CD4-positive, alpha-beta T cell (primary cell): ENCODE data around the gene WDR27. TPM values are rescaled to one million over a fixed set of nuclear protein-coding genes. Genes with fewer than 3 reads are reported as not detected.

Experiments used
- ATAC-seq: fragments of 200-7000 bp; cut with Tn5 transposase; one replicate; pipeline ENCODE4 v1.10.0; 2022; ENCODE audit warnings: mild to moderate bottlenecking; ENCODE audit not compliant: poor library complexity
- CTCF ChIA-PET: fragments of 350-600 bp; sonication (Branson Sonifier 250); formaldehyde crosslinking; loops from one replicate; lab custom pipeline; 2021; ENCODE audit warnings: antibody characterized with exemption, inconsistent platforms; lab: Charles Lee
- POLR2A ChIA-PET: fragments of 350-600 bp; sonication (Branson Sonifier 250); formaldehyde crosslinking; loops from one replicate; lab custom pipeline; 2021; ENCODE audit warnings: antibody characterized with exemption, inconsistent platforms; lab: Charles Lee
- DNase-seq, 14 experiments: peaks; one replicate each; pipeline ENCODE4 v3.0.0-alpha.2; 2013 to 2020; ENCODE audit warnings: mixed read lengths in 2 of 14
- H3K27ac ChIP-seq, 2 donors: one replicate each; pipeline versions ENCODE4 v1.5.1 to v1.7.0; 2013; ENCODE audit warnings: low read length in 2 of 2, low read depth in 1 of 2, mild to moderate bottlenecking in 1 of 2
- H3K27me3 ChIP-seq, 2 experiments: 1 replicate in 1 of 2; 2 replicates in 1 of 2; pipeline versions ENCODE4 v1.6.1 to v1.7.0; 2013; ENCODE audit warnings: low read length in 2 of 2, control low read depth in 1 of 2, mild to moderate bottlenecking in 1 of 2, moderate library complexity in 1 of 2; ENCODE audit not compliant: insufficient read depth in 2 of 2, control insufficient read depth in 1 of 2
- H3K36me3 ChIP-seq: one replicate; pipeline ENCODE4 v1.6.1; 2013; ENCODE audit warnings: low read length, control low read depth; ENCODE audit not compliant: insufficient read depth
- H3K4me1 ChIP-seq: one replicate; pipeline ENCODE4 v1.6.1; 2013; ENCODE audit warnings: low read length, control low read depth; ENCODE audit not compliant: insufficient read depth
- H3K4me3 ChIP-seq: one replicate; pipeline ENCODE4 v1.5.1; 2013; ENCODE audit warnings: mild to moderate bottlenecking, low read length, moderate library complexity
- H3K9me3 ChIP-seq, 2 experiments: 1 replicate in 1 of 2; 2 replicates in 1 of 2; pipeline versions ENCODE4 v1.6.1 to v1.7.0; 2013; ENCODE audit warnings: low read length in 2 of 2, mild to moderate bottlenecking in 2 of 2, control low read depth in 1 of 2, moderate library complexity in 1 of 2; ENCODE audit not compliant: control insufficient read depth in 1 of 2, insufficient read depth in 1 of 2
- H3K27ac Mint-ChIP-seq: one replicate; pipeline ENCODE4 v1.8.0; 2020; ENCODE audit warnings: mixed read lengths
- H3K27me3 Mint-ChIP-seq: one replicate; pipeline ENCODE4 v1.8.0; 2021; ENCODE audit warnings: mixed read lengths
- H3K36me3 Mint-ChIP-seq: one replicate; pipeline ENCODE4 v1.8.0; 2021; ENCODE audit warnings: low read depth, mixed read lengths
- H3K4me1 Mint-ChIP-seq: one replicate; pipeline ENCODE4 v1.8.0; 2021; ENCODE audit warnings: low read depth, mixed read lengths
- H3K4me3 Mint-ChIP-seq: one replicate; pipeline ENCODE4 v1.8.0; 2020; ENCODE audit warnings: mild to moderate bottlenecking, mixed read lengths
- H3K9me3 Mint-ChIP-seq: one replicate; pipeline ENCODE4 v1.8.0; 2020; ENCODE audit warnings: mixed read lengths
- intact Hi-C, 2 experiments: fragments of 100-400 bp; cut with DNase I in 1 of 2; cut with micrococcal nuclease in 1 of 2; formaldehyde crosslinking; loops; one replicate each; pipeline versions ENCODE4 v1.15.1 to v1.9.0; 2023 to 2025; cut with DNase I, micrococcal nuclease
- total RNA-seq, 174 experiments: library from RNA in 2 of 174; stranded (reverse) in 2 of 174; gene quantifications; one replicate each; pipeline ENCODE4 v1.2.3 and lab custom pipeline; 2021 to 2026
- TF ChIP-seq, protein P1 (sequence below): fragments of 200-600 bp; IDR thresholded peaks from one replicate; pipeline ENCODE4 v1.8.0; 2022; ENCODE audit warnings: antibody characterized with exemption, mild to moderate bottlenecking

WDR27 gene
- total RNA-seq, 2 experiments from 2014 or later: 22.0 to 23.5 TPM

DNA sequence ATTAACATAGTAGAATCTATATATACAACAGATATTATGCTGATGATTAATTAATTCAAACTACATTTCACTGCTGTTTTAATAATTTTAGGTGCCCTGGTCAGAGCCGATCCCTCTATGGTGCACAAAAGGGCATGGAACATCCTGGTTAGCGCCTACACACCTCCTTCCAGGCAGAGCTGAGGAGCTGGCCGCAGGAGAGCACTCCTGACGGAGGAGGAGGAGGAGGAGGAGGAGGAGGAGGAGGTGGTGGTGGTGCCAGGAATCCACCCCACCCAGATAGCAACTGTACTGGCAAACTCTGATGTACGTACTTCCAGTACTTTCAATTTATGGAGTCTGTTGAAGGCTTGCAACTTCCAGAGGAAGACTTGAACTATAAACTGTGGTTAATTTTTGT, 244.1 kb downstream of the WDR27 start:
- no peak overlapping the region for H3K4me3 Mint-ChIP-seq
- no peak for ATAC-seq
- Histone ChIP-seq H3K4me1 (no peaks in the 10 kb centered on the region), H3K27me3 (no peaks in the 10 kb centered on the region), H3K4me3 (no peak overlapping the region), H3K27ac (no peak overlapping the region), H3K9me3 (peaks cover 0 to 12% of the 10 kb centered on the region in 2 experiments), H3K36me3 (no peaks in the 10 kb centered on the region)
- H3K4me1 Mint-ChIP-seq: no peaks in the 10 kb centered on the region
- peaks cover 5% of the 10 kb centered on the region for H3K9me3 Mint-ChIP-seq
- no peaks in the 10 kb centered on the region for H3K27me3 Mint-ChIP-seq
- intact Hi-C loops: no loop called here
- H3K36me3 Mint-ChIP-seq: peaks cover 14% of the 10 kb centered on the region
- TF ChIP-seq, protein P1, sequence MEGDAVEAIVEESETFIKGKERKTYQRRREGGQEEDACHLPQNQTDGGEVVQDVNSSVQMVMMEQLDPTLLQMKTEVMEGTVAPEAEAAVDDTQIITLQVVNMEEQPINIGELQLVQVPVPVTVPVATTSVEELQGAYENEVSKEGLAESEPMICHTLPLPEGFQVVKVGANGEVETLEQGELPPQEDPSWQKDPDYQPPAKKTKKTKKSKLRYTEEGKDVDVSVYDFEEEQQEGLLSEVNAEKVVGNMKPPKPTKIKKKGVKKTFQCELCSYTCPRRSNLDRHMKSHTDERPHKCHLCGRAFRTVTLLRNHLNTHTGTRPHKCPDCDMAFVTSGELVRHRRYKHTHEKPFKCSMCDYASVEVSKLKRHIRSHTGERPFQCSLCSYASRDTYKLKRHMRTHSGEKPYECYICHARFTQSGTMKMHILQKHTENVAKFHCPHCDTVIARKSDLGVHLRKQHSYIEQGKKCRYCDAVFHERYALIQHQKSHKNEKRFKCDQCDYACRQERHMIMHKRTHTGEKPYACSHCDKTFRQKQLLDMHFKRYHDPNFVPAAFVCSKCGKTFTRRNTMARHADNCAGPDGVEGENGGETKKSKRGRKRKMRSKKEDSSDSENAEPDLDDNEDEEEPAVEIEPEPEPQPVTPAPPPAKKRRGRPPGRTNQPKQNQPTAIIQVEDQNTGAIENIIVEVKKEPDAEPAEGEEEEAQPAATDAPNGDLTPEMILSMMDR: no peak
- no peak for DNase-seq
- POLR2A ChIA-PET: no interaction called here
- H3K27ac Mint-ChIP-seq: no peak overlapping the region
- CTCF ChIA-PET: no interaction called here

DNA sequence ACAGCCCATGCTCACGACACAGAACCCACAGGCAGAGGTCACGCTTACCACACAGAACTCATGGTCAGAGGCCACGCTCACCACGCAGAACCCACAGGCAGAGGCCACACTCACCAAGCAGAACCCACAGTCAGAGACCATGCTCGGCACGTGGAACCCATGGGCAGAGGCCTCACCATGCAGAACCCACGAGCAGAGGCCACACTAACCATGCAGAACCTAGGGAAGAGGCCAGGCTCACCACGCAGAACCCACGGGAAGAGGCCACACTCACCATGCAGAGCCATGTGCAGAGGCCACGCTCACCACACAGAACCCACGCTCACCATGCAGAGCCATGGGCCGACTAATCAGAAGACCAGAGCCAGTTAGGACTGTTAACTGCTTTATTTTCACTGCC, 245.0 kb downstream of the WDR27 start:
- ChIA-PET CTCF (no interaction called here), POLR2A (no interaction called here)
- Histone ChIP-seq H3K4me3 (no peak overlapping the region), H3K4me1 (no peaks in the 10 kb centered on the region), H3K9me3 (peaks cover 0 to 12% of the 10 kb centered on the region in 2 experiments), H3K36me3 (no peaks in the 10 kb centered on the region), H3K27me3 (no peaks in the 10 kb centered on the region), H3K27ac (no peak overlapping the region)
- intact Hi-C loops: no loop called here
- no peak for DNase-seq
- no peaks in the 10 kb centered on the region for H3K4me1 Mint-ChIP-seq
- no peak overlapping the region for H3K4me3 Mint-ChIP-seq
- H3K36me3 Mint-ChIP-seq: peaks cover 14% of the 10 kb centered on the region
- no peak overlapping the region for H3K27ac Mint-ChIP-seq
- TF ChIP-seq, protein P1: no peak
- peaks cover 5% of the 10 kb centered on the region for H3K9me3 Mint-ChIP-seq
- no peaks in the 10 kb centered on the region for H3K27me3 Mint-ChIP-seq
- ATAC-seq: no peak

DNA sequence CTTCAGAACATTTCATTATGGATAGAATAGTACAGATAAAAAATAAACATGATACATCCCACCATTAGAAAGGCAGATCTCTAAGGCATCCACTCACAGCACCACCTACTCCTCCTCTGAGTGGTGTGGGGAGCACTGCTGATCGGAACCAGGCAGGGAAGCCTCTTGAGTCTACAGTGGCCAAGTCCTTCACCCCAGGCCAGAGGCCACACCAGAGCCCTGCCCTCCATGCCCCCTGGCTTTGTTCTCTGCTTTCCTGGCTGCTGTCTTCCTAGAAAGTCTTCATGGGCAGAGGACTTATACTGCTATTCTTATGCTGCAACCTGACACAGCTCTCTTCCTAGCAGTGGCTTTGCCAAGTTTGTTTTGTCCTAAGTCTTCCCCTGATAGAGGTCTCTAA, 246.4 kb downstream of the WDR27 start:
- H3K4me1 ChIP-seq: no peaks in the 10 kb centered on the region
- CTCF ChIA-PET: no interaction called here
- Mint-ChIP-seq H3K27ac (no peak overlapping the region), H3K4me1 (no peaks in the 10 kb centered on the region), H3K9me3 (no peaks in the 10 kb centered on the region), H3K4me3 (no peak overlapping the region), H3K36me3 (peaks cover 14% of the 10 kb centered on the region), H3K27me3 (no peaks in the 10 kb centered on the region)
- intact Hi-C loops: no loop called here
- peaks cover 0 to 12% of the 10 kb centered on the region in 2 experiments for H3K9me3 ChIP-seq
- POLR2A ChIA-PET: no interaction called here
- DNase-seq (no peak), ATAC-seq (no peak)
- no peaks in the 10 kb centered on the region for H3K27me3 ChIP-seq
- no peak overlapping the region for H3K4me3 ChIP-seq
- TF ChIP-seq, protein P1: no peak
- no peak overlapping the region for H3K27ac ChIP-seq
- no peaks in the 10 kb centered on the region for H3K36me3 ChIP-seq
